Hepatocyte (in vitro differentiated cells): ENCODE results near the gene BLOC1S1. TPM values are rescaled to one million over a fixed set of nuclear protein-coding genes. Genes with fewer than 3 reads are reported as not detected.

Source experiments
- DNase-seq: peaks from one replicate; pipeline ENCODE4 v3.0.0-alpha.2; 2016; ENCODE audit warnings: low spot score
- H2AFZ ChIP-seq: fragments of 200-600 bp; sonication (generic); 2 replicates; pipeline ENCODE4 v1.6.0; 2016; ENCODE audit warnings: antibody characterized with exemption, mild to moderate bottlenecking
- H3K27ac ChIP-seq: fragments of 200-600 bp; sonication (generic); 2 replicates; pipeline ENCODE4 v1.5.1; 2016; ENCODE audit warnings: mild to moderate bottlenecking
- H3K27me3 ChIP-seq: fragments of 200-600 bp; sonication (generic); 2 replicates; pipeline ENCODE4 v1.6.1; 2016
- H3K36me3 ChIP-seq: fragments of 200-600 bp; sonication (generic); replicated peaks from 2 replicates; pipeline ENCODE4 v1.5.1; 2016; ENCODE audit warnings: low read depth; ENCODE audit not compliant: insufficient read depth
- H3K4me1 ChIP-seq: fragments of 200-600 bp; sonication (generic); 2 replicates; pipeline ENCODE4 v1.5.1; 2016; ENCODE audit warnings: mild to moderate bottlenecking, moderate library complexity; ENCODE audit not compliant: insufficient read depth
- H3K4me2 ChIP-seq: fragments of 200-600 bp; sonication (generic); 2 replicates; pipeline ENCODE4 v1.6.0; 2016
- H3K4me3 ChIP-seq: fragments of 200-600 bp; sonication (generic); 2 replicates; pipeline ENCODE4 v1.5.1; 2016; ENCODE audit warnings: mild to moderate bottlenecking
- H3K79me2 ChIP-seq: fragments of 200-600 bp; sonication (generic); 2 replicates; pipeline ENCODE4 v1.6.0; 2017; ENCODE audit warnings: mild to moderate bottlenecking
- H3K9me2 ChIP-seq: fragments of 200-600 bp; sonication (generic); replicated peaks from 2 replicates; pipeline ENCODE4 v1.6.0; 2017; ENCODE audit warnings: mild to moderate bottlenecking; ENCODE audit not compliant: insufficient read depth
- H3K9me3 ChIP-seq: fragments of 200-600 bp; sonication (generic); 2 replicates; pipeline ENCODE4 v1.5.1; 2016; ENCODE audit warnings: low read depth, mild to moderate bottlenecking
- H4K20me1 ChIP-seq: fragments of 200-600 bp; sonication (generic); 2 replicates; pipeline ENCODE4 v1.6.0; 2016; ENCODE audit warnings: mild to moderate bottlenecking; ENCODE audit not compliant: insufficient read depth, poor library complexity, severe bottlenecking
- CTCF ChIP-seq: fragments of 200-600 bp; sonication (generic); IDR thresholded peaks from 2 replicates; pipeline ENCODE4 v1.5.1; 2016; ENCODE audit warnings: antibody characterized with exemption, mild to moderate bottlenecking; ENCODE audit not compliant: poor library complexity
- EZH2 ChIP-seq: fragments of 200-600 bp; sonication (generic); IDR thresholded peaks from 2 replicates; pipeline ENCODE4 v1.6.1; 2016; ENCODE audit warnings: antibody characterized with exemption, mild to moderate bottlenecking, borderline replicate concordance
- EZH2phosphoT487 ChIP-seq: fragments of 200-600 bp; sonication (generic); IDR thresholded peaks from one replicate; pipeline ENCODE4 v1.6.1; 2018; ENCODE audit warnings: antibody characterized with exemption, mild to moderate bottlenecking, low read depth, moderate library complexity; ENCODE audit not compliant: unreplicated experiment, severe bottlenecking
- WGBS: methylation state at CpG from one replicate; pipeline ENCODE4 v1.1.6; 2016; ENCODE audit warnings: low lambda C conversion rate; ENCODE audit errors: missing lambda C conversion rate; 5-methylcytosine and 5-hydroxymethylcytosine counted together
- polyA plus RNA-seq: library from polyadenylated mRNA; unstranded; fragments of >200 nt; fragmentation: Nextera tagmentation; extraction: Ambion mirVana; gene quantifications from 2 replicates; pipeline ENCODE4 v1.2.1, GENCODE V29; 2016
- total RNA-seq: library from RNA; depleted of rRNA; stranded (reverse); fragments of >200 nt; gene quantifications from 2 replicates; pipeline ENCODE4 v1.2.3, GENCODE V29; 2014

Gene BLOC1S1
- total and polyA plus RNA-seq, 2 experiments from 2014 or later, result 159 to 236 TPM

DNA sequence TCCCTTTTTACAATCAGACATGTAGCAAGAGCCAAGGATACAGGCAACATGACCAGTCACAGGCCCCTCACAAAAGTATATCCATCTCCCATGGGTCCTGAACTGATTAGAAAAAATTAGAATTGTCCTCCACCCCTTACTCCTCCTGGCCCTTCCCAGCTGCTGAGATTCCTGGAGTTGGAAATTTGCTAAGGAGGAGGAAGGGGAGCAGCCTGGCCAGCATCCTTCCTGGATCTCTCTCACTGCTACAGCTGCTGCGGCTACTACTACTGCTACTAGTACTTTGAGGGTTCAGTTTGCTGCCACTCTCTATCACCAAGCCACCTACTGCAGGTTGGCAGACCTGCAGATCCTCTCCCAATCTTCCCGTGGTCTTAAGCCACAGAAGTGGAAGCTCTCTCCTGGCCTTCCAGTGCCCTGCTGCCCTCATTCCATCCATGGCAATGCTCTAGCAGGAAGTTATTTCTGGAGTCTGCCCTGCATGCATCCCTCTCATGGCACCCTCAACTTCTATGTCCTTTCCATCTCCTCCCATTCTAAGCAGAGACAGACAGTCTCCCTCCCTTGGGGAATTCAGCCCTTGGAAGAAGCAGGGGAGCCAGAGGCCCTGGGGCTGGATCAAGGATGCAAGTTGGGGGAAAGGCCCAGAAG, 9.2 kb upstream of the BLOC1S1 start:
- DNase-seq, result no peak
- Histone ChIP-seq H3K4me1 (no peaks in the 10 kb centered on the region), H3K4me2 (peak overlapping the region; percentile 98), H2AFZ (no peak overlapping the region), H3K79me2 (no peaks in the 10 kb centered on the region), H3K36me3 (no peaks in the 10 kb centered on the region), H3K27ac (no peak overlapping the region), H4K20me1 (no peaks in the 10 kb centered on the region), H3K27me3 (peaks cover 51% of the 10 kb centered on the region), H3K9me2 (no peaks in the 10 kb centered on the region), H3K4me3 (no peak overlapping the region), H3K9me3 (no peaks in the 10 kb centered on the region)
- 67% methylated on average over 2 of the region's 2 CpGs for WGBS
- TF ChIP-seq EZH2 (no peak), CTCF (no peak), EZH2phosphoT487 (no peak)

- no peaks in the 10 kb centered on the region for H3K36me3 ChIP-seq
- H3K79me2 ChIP-seq, result no peaks in the 10 kb centered on the region
- peaks cover 51% of the 10 kb centered on the region for H3K27me3 ChIP-seq
- peak; percentile 56 for DNase-seq
- no peak overlapping the region for H3K27ac ChIP-seq
- peak overlapping the region; percentile 98 for H3K4me2 ChIP-seq
- H3K9me3 ChIP-seq, result no peaks in the 10 kb centered on the region
- peak overlapping the region; percentile 76 for H2AFZ ChIP-seq
- 4% methylated on average over 16 of the region's 22 CpGs for WGBS
- TF ChIP-seq CTCF, result no peak
- TF ChIP-seq EZH2phosphoT487, result no peak
- TF ChIP-seq EZH2, result no peak
- no peaks in the 10 kb centered on the region for H3K4me1 ChIP-seq
- peak overlapping the region; percentile 42 for H3K4me3 ChIP-seq
- no peaks in the 10 kb centered on the region for H3K9me2 ChIP-seq
- no peaks in the 10 kb centered on the region for H4K20me1 ChIP-seq
Observed at GRCh38 chr12:55707219-55707671, 8.6 kb upstream of the BLOC1S1 start.

GRCh38 chr12:55707841-55708694, 7.8 kb upstream of the BLOC1S1 start, which contains the start of gene ITGA7:
Gene ITGA7 (minus strand): TSS chr12:55707904. CDS start chr12:55707682, 222 bp downstream.
- Histone ChIP-seq H3K9me2 (no peaks in the 10 kb centered on the region), H2AFZ (peak within 1 kb of the TSS; percentile 76), H3K79me2 (no peaks in the 10 kb centered on the region), H3K4me3 (peak within 1 kb of the TSS; percentile 42), H3K27me3 (peaks cover 51% of the 10 kb centered on the region), H3K4me2 (peak within 1 kb of the TSS; percentile 98), H3K27ac (no peak within 1 kb of the TSS), H3K36me3 (no peaks in the 10 kb centered on the region), H3K9me3 (no peaks in the 10 kb centered on the region), H4K20me1 (no peaks in the 10 kb centered on the region), H3K4me1 (no peaks in the 10 kb centered on the region)
- peak; percentile 80 for DNase-seq
- TF ChIP-seq CTCF, result no peak
- TF ChIP-seq EZH2phosphoT487, result no peak
- no peak for TF ChIP-seq EZH2
- 1% methylated on average over 29 of the region's 39 CpGs for WGBS
